HG03571 (cell line): ENCODE measurements around the gene BAIAP2.

ENCODE experiments used
- ATAC-seq: cut with Tn5 transposase; IDR thresholded peaks from one replicate; pipeline ENCODE4 v1.9.1; 2021; ENCODE audit not compliant: unreplicated experiment

The BAIAP2 gene

GRCh38 chr17:81121841-81122733, 87.1 kb downstream of the BAIAP2 start:
- ATAC-seq, result no peak

- ATAC-seq, result no peak
These were observed 88.4 kb downstream of the BAIAP2 start for GRCh38 chr17:81123052-81124048.

- no peak for ATAC-seq
These were observed 89.4 kb downstream of the BAIAP2 start for GRCh38 chr17:81124377-81124776.

- no peak for ATAC-seq
These were observed 90.7 kb downstream of the BAIAP2 start for GRCh38 chr17:81125573-81126081.

- no peak for ATAC-seq
These were observed 91.6 kb downstream of the BAIAP2 start for GRCh38 chr17:81126281-81127132.

- no peak for ATAC-seq
These were observed 92.1 kb downstream of the BAIAP2 start for GRCh38 chr17:81127133-81127455.

- no peak for ATAC-seq
These were observed 92.7 kb downstream of the BAIAP2 start for GRCh38 chr17:81127526-81128177.

- no peak for ATAC-seq
These were observed 93.4 kb downstream of the BAIAP2 start for GRCh38 chr17:81128338-81128737.

- ATAC-seq, result no peak
These were observed 93.8 kb downstream of the BAIAP2 start for GRCh38 chr17:81128774-81129173.

- ATAC-seq, result no peak
These were observed 94.3 kb downstream of the BAIAP2 start for GRCh38 chr17:81129289-81129688.

- ATAC-seq, result no peak
These were observed 94.9 kb downstream of the BAIAP2 start for GRCh38 chr17:81129711-81130367.

GRCh38 chr17:81130385-81131361, 95.7 kb downstream of the BAIAP2 start:
- no peak for ATAC-seq

GRCh38 chr17:81131486-81132196, 96.7 kb downstream of the BAIAP2 start:
- no peak for ATAC-seq

- no peak for ATAC-seq
These were observed 97.2 kb downstream of the BAIAP2 start for GRCh38 chr17:81132197-81132540.

- no peak for ATAC-seq
These were observed 98.1 kb downstream of the BAIAP2 start for GRCh38 chr17:81132770-81133723.

- ATAC-seq, result no peak
These were observed 99.3 kb downstream of the BAIAP2 start for GRCh38 chr17:81134064-81134781.
